C4-2B (cell line): ENCODE results near the gene ASPHD2.

ENCODE experiments used
- ZFX ChIP-seq: fragments of 450-650 bp; IDR thresholded peaks from 2 replicates; pipeline ENCODE4 v1.6.1; 2017
- TF ChIP-seq, protein P1 (sequence below): fragments of 450-650 bp; conservative IDR thresholded peaks from 2 replicates; pipeline ENCODE4 v1.5.1; 2017; ENCODE audit warnings: mild to moderate bottlenecking

DNA sequence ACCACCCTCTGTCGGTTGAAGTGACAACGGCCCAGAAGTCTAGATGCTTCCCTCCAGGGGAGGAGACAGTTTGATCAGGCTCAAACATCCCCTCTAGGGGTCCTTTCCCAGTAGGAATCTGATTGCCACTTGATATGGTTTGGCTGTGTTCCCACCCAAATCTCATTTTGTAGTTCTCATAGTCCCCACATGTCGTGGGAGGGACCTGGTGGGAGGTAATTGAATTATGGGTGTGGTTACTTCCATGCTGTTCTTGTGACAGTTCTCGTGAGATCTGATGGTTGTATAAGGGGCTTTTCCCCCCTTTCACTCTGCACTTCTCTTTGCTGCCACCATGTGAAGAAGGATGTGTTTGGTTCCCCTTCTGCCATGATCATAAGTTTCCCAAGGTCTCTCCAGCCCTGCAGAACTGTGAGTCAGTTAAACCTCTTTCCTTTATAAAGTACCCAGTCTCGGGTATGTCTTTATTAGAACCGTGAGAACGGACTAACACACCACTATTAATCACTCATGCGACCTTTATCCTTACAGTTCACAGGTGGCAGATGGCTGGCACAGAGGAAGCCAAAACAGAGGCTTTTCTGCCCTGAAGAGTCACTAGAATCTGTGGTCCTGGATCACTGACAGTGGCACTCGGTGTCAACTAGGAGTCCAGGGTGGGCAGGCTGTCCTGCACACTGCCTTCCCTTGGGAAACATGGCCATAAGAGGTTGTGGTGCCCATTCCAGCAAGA is 21.6 kb downstream of the ASPHD2 start:
- TF ChIP-seq, protein P1, sequence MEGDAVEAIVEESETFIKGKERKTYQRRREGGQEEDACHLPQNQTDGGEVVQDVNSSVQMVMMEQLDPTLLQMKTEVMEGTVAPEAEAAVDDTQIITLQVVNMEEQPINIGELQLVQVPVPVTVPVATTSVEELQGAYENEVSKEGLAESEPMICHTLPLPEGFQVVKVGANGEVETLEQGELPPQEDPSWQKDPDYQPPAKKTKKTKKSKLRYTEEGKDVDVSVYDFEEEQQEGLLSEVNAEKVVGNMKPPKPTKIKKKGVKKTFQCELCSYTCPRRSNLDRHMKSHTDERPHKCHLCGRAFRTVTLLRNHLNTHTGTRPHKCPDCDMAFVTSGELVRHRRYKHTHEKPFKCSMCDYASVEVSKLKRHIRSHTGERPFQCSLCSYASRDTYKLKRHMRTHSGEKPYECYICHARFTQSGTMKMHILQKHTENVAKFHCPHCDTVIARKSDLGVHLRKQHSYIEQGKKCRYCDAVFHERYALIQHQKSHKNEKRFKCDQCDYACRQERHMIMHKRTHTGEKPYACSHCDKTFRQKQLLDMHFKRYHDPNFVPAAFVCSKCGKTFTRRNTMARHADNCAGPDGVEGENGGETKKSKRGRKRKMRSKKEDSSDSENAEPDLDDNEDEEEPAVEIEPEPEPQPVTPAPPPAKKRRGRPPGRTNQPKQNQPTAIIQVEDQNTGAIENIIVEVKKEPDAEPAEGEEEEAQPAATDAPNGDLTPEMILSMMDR = no peak
- TF ChIP-seq ZFX = no peak
